GM18873 (cell line): Measurements from ENCODE around the gene PTMA.
"Not testable (repeated sequence)": the region's sequence is repeated elsewhere in the genome, so short reads cannot be mapped to it uniquely, and the experiment has no call there.

Source experiments
- ATAC-seq: cut with Tn5 transposase; IDR thresholded peaks from one replicate; pipeline ENCODE4 v1.9.1; 2021; ENCODE audit warnings: mild to moderate bottlenecking, moderate library complexity, moderate number of reproducible peaks; ENCODE audit not compliant: unreplicated experiment, low FRiP score

PTMA gene

GRCh38 chr2:231707927-231708772, at the start of gene PTMA:
PTMA (plus strand) TSS chr2:231708525; CDS start chr2:231708707, 182 bp downstream.
- peak; percentile 58 for ATAC-seq

- ATAC-seq: not testable (repeated sequence)
Observed at GRCh38 chr2:231660073-231660472, 48.3 kb upstream of the PTMA start.

- no peak for ATAC-seq
Observed at GRCh38 chr2:231660860-231661259, 47.5 kb upstream of the PTMA start.

GRCh38 chr2:231661422-231662027, 46.8 kb upstream of the PTMA start:
- no peak for ATAC-seq

- ATAC-seq: peak; percentile 74
Observed at GRCh38 chr2:231662028-231662810, 46.1 kb upstream of the PTMA start.

GRCh38 chr2:231662811-231663457, 45.4 kb upstream of the PTMA start:
- no peak for ATAC-seq

GRCh38 chr2:231663458-231664212, 44.7 kb upstream of the PTMA start:
- ATAC-seq: no peak

GRCh38 chr2:231664727-231665126, 43.6 kb upstream of the PTMA start:
- ATAC-seq: no peak

- no peak for ATAC-seq
Observed at GRCh38 chr2:231665245-231666170, 42.8 kb upstream of the PTMA start.

- ATAC-seq: peak; percentile 47
Observed at GRCh38 chr2:231666171-231667095, 41.9 kb upstream of the PTMA start.

- ATAC-seq: no peak
Observed at GRCh38 chr2:231667096-231667427, 41.3 kb upstream of the PTMA start.

GRCh38 chr2:231667496-231667895, 40.8 kb upstream of the PTMA start:
- no peak for ATAC-seq

GRCh38 chr2:231668981-231669380, 39.3 kb upstream of the PTMA start:
- ATAC-seq: no peak

GRCh38 chr2:231671270-231672050, 36.9 kb upstream of the PTMA start:
- peak; percentile 36 for ATAC-seq

GRCh38 chr2:231672617-231673347, 35.5 kb upstream of the PTMA start:
- ATAC-seq: peak; percentile 41

- no peak for ATAC-seq
Observed at GRCh38 chr2:231673348-231673770, 35.0 kb upstream of the PTMA start.
